Jurkat, Clone E6-1 (cell line): Measurements from ENCODE around the gene PKM.
A peak's percentile ranks its signal among the peaks of the same experiment; 100 is the strongest.

Experiments used
- DNase-seq: peaks from one replicate; pipeline ENCODE4 v3.0.0-alpha.2; 2011; ENCODE audit warnings: low read depth, low spot score
- H3K4me3 ChIP-seq: 2 replicates; pipeline ENCODE4 v1.5.1; 2011; ENCODE audit warnings: mild to moderate bottlenecking, low read length, control low read depth, moderate library complexity

Gene PKM

DNA sequence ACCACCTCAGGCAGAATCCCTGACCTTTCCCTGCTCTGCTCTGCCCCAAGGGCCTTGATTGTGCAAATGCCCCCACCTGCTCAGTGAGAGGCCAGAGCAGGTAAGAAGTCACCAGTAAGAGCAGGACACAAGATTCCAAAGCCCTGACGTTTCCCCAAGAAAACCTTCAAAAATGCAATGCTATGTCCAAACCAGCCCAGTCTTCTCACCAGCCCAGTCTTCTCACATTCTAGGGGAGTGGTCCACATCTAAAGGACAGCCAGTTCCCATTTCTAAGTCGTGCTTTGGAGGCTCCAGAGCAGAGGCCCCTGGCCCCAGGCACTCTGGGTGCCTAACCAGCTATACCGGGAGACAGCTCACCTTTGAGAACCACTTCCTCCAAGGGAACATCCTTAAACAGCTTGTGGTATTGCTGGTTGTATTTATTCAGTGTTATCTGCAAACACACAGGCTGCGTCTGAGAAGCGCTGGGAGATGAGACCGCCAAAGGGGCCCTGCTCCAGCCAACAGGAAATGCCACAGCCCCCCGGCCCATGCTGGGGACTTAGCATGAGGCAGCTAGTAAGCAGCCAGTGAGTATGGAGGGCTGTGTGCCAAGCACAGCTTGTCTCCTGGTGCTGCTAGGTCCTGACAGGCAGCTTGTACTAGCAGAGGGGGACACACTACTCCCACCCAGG is 62.7 kb downstream of the PKM start:
- DNase-seq = peak; percentile 97
- peak overlapping the region; percentile 38 for H3K4me3 ChIP-seq

DNA sequence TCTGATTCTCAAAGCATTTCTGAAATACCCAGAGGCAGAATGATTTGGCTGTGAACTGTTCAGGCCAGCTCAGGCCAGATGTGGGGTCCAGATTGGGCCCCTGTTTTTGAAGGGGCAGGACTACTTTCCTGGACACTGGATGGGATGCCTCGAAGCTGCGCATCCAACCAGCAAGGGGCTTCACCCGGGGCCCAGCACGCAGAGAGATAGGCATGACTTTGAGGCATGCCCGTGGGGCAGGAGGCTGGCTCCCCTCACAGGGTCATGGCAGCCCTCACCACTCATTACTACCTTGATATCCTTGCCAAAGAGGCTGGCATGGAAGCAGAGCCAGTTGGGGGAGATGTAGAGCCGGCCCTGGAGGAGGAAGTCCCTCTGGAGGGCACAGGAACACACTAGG is 63.5 kb downstream of the PKM start:
- H3K4me3 ChIP-seq = no peak overlapping the region
- no peak for DNase-seq

DNA sequence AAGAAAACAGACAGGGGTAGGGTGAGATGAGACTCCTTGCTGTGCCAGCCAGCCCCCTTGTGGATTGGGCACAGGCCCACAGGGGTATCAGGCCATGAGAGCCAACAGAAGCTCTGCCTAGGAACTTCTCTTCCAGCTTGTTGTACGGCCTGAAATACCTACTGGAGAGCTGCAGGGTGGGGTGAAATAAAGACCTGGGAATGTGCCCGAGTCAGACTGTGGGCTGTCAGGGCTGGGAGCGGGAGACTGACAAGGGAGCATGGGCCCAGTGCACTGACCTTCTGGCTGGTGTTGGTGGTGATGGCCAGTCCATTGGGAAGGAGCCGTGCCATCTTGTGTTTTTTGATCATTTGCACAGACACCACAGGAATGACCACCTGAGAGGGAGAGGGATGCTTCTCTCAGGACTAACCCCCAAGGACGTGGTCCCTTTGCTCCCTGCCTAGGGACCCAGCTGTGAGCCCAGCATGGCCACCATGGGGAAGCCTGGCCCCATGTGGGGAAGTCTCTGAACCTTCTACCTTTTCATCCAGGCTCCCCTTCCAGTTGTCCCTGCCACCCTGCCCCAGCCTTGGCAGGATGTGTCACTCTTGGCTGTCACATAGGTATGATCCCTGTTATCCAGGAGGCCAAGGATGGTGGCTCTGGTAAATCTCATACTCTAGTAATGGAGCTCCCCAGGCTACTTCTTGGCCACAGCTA is 64.1 kb downstream of the PKM start:
- no peak for DNase-seq
- no peak overlapping the region for H3K4me3 ChIP-seq

DNA sequence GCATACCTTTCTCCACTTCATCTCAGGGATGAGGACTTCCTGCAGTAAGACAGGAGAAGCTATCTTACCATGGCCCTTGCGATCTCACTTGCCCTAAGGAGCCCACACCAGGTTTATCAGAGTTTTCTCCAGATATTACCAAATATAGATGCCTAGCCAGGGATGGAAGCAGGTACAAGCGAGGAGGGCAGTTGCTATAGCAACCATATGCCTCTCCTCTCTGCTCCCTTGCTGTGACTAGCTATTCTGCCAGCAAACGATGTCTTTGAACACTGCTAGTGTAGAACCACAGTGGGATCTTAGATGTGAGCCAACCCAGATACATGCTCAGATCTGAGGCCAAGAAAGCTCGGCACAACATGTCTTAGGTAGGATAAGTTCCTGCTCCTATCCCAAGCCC is 67.3 kb downstream of the PKM start:
- H3K4me3 ChIP-seq = no peak overlapping the region
- peak; percentile 51 for DNase-seq

DNA sequence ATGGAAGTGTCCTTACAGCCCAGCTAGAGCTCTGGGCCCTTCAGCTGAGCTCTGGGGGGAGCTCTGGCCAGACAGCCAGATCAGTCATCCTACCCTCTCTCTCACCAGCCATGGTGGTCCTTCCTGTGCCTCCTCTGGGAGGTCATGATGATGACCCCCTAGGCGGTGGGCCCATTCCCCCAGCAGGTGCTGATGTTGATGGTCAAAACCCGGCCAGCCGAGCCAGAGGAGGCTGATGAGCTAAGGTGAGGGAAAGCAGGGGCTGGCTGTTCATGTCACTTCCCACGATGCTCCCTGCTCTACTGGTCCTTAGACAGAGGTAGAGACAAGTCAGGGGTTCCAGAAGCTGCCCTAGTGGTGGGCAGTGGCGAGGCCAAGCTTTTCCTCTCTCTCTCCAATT is 68.4 kb downstream of the PKM start:
- DNase-seq = no peak
- H3K4me3 ChIP-seq = no peak overlapping the region

DNA sequence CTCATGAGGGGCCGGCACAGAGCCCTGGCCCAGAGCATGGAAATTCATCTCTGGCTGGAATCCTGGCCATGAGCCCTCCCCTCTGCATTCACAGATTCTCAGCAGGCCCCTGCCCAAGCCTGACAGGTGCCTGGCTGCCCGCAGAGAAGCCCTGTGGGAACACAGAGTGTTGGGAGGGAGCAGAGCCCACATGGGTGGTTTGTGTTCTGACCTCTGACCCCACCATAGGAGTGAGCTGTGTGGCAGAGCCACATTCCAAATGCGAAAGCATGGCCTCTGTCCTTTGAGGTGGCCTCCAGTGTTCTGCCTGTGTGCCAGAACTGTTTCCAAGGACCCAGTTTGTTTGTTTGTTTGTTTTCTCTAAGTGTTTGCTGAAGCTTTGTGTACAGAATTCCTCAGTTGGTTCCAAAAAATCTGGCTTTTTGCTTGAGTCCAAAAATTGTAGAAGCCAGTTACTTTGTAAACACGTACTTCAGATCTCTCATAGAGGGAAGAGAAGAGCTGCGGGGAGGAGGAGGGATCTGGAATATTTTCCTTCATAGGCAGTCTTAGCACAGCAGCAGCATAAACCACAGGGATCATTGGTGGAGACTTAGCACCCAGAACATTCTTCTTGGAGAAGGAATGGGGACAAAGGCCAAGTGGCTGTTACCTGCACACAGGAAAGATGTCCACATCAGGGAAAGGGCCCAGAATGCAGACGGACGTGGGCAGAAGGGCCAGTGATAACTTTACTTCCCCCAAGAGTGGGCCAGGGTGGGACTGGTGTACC is 69.4 kb downstream of the PKM start:
- H3K4me3 ChIP-seq = no peak overlapping the region
- no peak for DNase-seq

DNA sequence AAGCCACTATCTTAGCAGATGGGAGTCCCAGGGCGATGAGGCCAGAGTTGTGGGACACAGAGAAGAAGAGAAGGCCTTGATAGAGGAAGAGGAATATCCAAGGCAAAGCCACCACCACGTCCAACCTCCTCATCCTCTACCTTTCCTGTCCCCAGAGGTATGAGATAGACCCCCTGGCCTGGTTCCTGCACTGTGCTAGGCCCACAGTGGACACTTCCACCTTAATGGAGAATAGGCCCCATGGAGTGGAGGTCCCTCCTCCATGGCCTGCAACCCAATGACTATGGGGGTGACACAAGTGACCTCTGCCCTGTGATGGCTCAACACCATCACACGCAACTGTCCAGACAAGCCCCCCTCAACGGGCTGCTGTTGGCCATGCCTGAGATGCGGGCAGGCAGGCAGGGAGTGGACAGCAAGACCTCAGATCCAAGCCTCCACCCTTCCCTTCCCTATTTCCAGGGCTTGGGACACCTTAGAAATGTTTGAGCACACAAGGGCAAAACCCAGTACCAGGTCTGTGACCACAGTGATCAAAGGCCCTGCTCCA is 70.2 kb downstream of the PKM start:
- no peak overlapping the region for H3K4me3 ChIP-seq
- DNase-seq = no peak

DNA sequence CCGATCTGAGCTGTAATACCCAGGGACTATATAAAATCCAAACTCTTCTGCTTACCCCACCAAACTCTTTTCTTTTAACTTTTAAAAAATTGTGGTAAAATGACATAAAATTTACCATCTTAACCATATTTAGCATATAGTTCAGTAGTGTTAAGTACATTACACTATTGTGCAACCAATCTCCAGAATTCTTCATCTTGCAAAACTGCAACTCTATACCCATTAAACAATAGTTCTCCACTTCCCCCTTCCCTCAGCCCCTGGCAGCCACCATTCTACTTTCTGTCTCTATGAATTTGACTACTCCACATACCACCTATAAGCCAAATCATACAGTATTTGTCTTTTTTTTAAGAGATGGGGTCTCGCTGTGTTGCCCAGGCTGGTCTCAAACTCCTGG is 74.1 kb downstream of the PKM start:
- no peak overlapping the region for H3K4me3 ChIP-seq
- DNase-seq = no peak

DNA sequence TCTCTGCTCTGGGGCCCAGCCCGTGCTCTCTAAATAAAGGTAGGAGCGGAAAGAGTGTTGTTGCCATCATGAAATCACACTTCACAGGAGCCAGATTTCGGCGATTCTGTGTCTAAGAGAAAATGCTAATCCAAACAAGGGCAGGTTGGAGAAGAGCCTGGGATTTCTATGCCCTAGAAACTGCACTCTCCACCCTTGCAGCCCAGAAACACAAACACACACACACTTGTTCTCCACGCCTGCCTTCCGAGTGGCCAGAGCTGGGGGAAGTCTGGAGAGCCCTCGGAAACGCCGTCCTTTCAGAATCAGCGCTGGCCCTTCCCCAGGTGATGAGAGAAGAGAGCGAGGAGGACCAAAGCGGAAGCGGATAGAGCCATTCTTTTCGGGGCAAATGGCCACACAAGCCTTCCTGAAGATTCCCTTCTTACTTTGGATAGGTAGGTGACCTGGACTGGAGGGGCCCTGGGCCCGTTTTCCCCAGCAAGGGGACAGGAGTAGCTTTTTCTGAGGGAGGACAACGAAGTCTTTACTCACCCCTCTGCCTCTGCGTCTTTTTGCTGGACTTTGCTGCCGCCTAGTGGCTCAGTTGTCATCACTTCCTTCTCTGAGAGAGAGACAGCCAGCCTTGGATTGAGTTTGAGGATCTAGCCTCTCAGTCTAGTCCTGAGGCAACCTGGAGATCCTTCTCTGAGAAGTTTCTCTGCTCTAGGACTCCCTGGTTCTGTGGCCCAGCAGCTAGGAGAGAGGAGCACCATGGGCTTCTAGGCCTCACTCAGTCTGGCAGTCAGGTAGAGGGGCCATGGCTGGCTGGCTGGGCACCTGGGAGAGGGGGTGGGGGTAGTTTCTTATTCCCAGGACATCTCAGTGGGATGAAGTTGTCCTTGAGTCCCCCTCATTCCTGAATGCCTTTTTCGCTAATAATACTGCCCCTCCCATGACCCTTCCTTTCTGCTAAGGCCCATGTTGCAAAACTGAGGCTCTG is 75.1 kb downstream of the PKM start:
- no peak overlapping the region for H3K4me3 ChIP-seq
- DNase-seq = peak; percentile 74

DNA sequence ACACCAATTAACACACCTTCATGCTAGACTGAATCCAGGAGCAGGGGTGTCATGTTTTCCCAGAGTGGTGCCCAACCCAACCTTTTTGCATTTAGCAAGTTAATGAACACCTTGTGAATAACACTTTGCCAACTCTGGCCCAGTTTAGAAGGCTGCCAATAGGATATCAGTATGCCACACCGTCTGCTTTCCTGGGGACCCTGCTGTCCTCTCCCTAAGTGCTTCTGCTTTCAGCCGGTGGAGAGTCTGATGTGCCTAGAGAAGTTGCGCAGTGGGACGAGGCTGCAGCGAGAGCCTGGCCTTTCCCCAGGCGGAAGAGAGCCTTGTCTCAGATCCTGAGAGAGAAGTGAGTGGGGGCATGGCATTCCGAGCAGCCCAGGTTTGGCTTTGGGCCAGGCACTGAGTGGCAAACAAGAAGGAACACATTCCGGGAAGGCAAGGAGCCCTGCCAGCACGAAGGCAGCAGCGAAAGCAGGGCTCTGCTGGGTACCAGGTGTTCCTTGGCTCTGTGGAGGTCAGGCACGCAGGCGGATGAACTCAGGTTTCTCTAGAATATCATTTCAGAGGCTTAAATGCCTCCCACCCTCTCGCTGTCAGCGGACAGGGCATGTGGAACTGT is 75.9 kb downstream of the PKM start:
- H3K4me3 ChIP-seq = no peak overlapping the region
- DNase-seq = no peak

DNA sequence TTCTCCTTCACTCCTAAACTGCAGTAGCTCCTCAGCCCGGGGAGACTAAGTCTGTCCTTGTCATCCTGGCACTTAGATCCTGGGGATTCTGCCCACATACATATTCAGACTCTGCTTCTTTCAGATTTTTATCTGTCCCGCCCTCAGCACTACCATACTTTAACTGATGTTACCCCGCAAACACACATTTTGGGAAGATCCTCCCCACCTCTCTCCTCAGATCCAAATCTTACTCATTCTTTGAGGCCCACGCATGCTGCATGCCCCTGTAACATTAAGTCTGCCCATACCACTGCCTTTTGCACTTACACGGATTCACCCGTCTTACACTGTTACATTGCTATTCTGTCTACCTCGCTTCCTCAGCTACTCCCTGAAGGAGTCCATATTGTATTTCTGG is 76.7 kb downstream of the PKM start:
- H3K4me3 ChIP-seq = no peak overlapping the region
- DNase-seq = no peak

DNA sequence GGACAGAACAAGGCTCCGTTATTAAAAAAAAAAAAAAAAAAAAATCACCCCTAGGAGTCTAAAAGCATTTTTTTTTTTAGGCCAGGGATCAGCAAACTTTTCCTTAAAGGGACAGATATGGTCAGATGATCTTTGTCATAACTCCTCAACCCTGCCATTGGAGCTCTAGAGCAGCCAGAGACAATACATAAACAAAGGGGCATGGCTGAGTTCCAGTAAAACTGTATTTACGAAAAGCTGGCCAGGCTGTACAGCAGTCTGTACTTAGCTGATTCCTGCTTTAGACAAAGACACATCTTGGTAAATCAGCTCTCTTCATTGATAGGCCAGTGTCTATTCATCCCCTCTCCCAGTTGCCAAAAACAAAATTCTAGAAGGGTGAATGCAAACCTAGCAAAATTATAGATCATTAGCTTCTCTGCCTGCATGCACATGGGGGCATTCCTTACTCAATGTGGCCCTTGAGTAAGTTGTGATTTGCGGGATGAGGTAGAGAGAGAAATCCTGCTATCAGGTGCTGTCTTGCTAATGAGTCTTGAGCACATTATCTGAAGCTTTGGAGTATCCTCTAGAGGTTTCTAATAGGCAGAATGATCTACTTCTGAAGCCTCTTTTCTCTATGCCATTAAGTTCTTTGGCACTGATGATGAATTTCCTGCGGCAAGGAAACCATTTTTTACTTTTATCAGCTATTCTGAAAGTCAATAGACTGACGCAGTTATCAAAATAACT is 77.6 kb downstream of the PKM start:
- no peak overlapping the region for H3K4me3 ChIP-seq
- no peak for DNase-seq
